Measurements from ENCODE around the gene MED13L. TPM values are rescaled to one million over a fixed set of nuclear protein-coding genes. Genes with fewer than 3 reads are reported as not detected.
"Not testable (repeated sequence)": the region's sequence is repeated elsewhere in the genome, so short reads cannot be mapped to it uniquely, and the experiment has no call there.

Gene MED13L
- total RNA-seq, 4 donors from 2014 or later, result 173 to 222 (median 192) TPM

DNA sequence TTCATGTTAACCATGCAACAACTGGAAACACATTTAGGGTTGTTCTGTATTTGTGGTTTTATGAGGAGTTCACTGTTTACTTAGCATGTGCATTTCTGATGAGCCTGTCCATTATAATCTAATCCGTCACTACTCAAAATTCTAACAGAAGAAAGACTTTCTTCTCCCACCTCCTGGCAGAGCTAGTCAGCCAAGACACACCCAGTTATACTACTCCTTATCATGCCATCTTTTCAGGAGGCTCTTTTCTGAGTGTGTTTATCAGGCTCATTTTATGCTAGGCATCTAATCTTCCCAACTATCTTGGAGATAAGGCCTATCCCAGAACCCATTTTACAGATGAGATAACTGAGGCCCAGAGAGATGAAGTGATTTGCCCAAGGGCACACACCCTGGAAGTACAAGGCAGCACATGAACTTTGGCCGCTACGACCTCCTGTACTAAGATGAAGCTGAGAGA lies 10.4 kb upstream of the MED13L start:
- Histone ChIP-seq H3K27me3 (no peaks in the 10 kb centered on the region), H3K4me3 (no peak overlapping the region), H3K27ac (no peak overlapping the region), H3K4me1 (no peaks in the 10 kb centered on the region), H3K36me3 (no peaks in the 10 kb centered on the region), H3K9me3 (no peaks in the 10 kb centered on the region)
- 94 to 95% methylated on average over 3 of the region's 3 CpGs for WGBS, 2 donors (ENCODE audit: low coverage in 1 of 2)
- no peak for ATAC-seq
- no peak for TF ChIP-seq EP300 (IDR thresholded peaks at IDR 0.05)
- TF ChIP-seq POLR2A (IDR thresholded peaks at IDR 0.05), result no peak
- TF ChIP-seq POLR2AphosphoS5 (IDR thresholded peaks at IDR 0.05), result no peak
- TF ChIP-seq, protein P1, sequence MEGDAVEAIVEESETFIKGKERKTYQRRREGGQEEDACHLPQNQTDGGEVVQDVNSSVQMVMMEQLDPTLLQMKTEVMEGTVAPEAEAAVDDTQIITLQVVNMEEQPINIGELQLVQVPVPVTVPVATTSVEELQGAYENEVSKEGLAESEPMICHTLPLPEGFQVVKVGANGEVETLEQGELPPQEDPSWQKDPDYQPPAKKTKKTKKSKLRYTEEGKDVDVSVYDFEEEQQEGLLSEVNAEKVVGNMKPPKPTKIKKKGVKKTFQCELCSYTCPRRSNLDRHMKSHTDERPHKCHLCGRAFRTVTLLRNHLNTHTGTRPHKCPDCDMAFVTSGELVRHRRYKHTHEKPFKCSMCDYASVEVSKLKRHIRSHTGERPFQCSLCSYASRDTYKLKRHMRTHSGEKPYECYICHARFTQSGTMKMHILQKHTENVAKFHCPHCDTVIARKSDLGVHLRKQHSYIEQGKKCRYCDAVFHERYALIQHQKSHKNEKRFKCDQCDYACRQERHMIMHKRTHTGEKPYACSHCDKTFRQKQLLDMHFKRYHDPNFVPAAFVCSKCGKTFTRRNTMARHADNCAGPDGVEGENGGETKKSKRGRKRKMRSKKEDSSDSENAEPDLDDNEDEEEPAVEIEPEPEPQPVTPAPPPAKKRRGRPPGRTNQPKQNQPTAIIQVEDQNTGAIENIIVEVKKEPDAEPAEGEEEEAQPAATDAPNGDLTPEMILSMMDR (IDR thresholded peaks at IDR 0.05), result no peak

DNA sequence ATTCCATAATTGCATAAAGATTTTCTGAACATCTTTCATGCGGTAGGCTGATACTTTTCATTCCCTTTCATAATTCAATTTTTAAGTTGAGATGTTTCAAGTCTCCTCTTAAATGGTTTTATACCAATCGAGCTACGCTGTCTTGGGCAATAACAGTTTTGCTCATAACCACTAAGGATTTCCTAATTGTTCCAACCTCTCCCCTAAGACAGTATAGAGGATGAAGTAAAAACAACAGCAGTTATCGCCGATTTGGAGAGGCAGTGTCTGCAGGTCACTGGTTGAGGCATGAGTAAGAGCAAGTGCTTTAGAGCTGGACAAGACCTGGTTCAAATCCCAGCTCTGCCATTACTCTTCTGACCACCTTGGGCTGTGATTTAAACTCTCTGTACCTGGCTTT lies 6.9 kb upstream of the MED13L start:
- Histone ChIP-seq H3K4me1 (no peaks in the 10 kb centered on the region), H3K4me3 (no peak overlapping the region), H3K36me3 (no peaks in the 10 kb centered on the region), H3K9me3 (no peaks in the 10 kb centered on the region), H3K27me3 (no peaks in the 10 kb centered on the region), H3K27ac (no peak overlapping the region)
- 95 to 97% methylated on average over 5 of the region's 5 CpGs for WGBS, 2 donors (ENCODE audit: low coverage in 1 of 2)
- ATAC-seq, result no peak
- TF ChIP-seq, protein P1 (IDR thresholded peaks at IDR 0.05), result no peak
- TF ChIP-seq EP300 (IDR thresholded peaks at IDR 0.05) (no peak), POLR2A (IDR thresholded peaks at IDR 0.05) (no peak), POLR2AphosphoS5 (IDR thresholded peaks at IDR 0.05) (no peak)

DNA sequence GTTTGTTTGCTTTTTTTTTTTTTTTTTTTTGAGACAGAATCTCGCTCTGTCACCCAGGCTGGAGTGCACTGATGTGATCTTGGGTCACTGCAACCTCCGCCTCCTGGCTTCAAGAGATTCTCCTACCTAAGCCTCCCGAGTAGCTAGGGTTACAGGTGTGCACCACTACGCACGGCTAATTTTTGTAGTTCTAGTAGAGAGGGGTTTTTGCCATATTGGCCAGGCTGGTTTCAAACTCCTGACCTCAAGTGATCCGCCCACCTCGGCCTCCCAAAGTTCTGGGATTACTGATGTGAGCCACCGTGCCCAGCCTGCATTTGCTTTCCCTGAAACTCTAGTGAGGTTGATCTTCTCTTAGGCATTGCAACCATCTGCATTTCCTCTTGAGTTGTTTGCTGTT lies 6.4 kb upstream of the MED13L start:
- not testable (repeated sequence) for H3K36me3 ChIP-seq, H3K27ac ChIP-seq, H3K9me3 ChIP-seq, H3K27me3 ChIP-seq, H3K4me3 ChIP-seq, ATAC-seq, H3K4me1 ChIP-seq
- WGBS, 2 donors (ENCODE audit: low coverage in 1 of 2), result 83 to 94% methylated on average over 1 to 5 of the region's 8 CpGs

- H3K4me3 ChIP-seq, result no peak overlapping the region
- 65 to 83% methylated on average over 13 to 15 of the region's 15 CpGs for WGBS, 2 donors (ENCODE audit: low coverage in 1 of 2)
- no peak for ATAC-seq
- peaks cover 0 to 8% (median 0%) of the 10 kb centered on the region in 3 donors for H3K4me1 ChIP-seq
- no peaks in the 10 kb centered on the region for H3K27me3 ChIP-seq
- no peak for TF ChIP-seq EP300 (IDR thresholded peaks at IDR 0.05)
- TF ChIP-seq POLR2AphosphoS5 (IDR thresholded peaks at IDR 0.05), result no peak
- TF ChIP-seq, protein P1 (IDR thresholded peaks at IDR 0.05), result no peak
- TF ChIP-seq POLR2A (IDR thresholded peaks at IDR 0.05), result no peak
- no peak overlapping the region for H3K27ac ChIP-seq
- H3K9me3 ChIP-seq, result no peaks in the 10 kb centered on the region
- no peaks in the 10 kb centered on the region for H3K36me3 ChIP-seq
These were observed 5.1 kb upstream of the MED13L start for GRCh38 chr12:116282371-116283286.

GRCh38 chr12:116280595-116281290 lies 3.2 kb upstream of the MED13L start:
- ATAC-seq, result no peak
- TF ChIP-seq POLR2AphosphoS5 (IDR thresholded peaks at IDR 0.05) (no peak), EP300 (IDR thresholded peaks at IDR 0.05) (no peak)
- TF ChIP-seq, protein P1 (IDR thresholded peaks at IDR 0.05), result no peak
- Histone ChIP-seq H3K4me3 (no peak overlapping the region), H3K27ac (no peak overlapping the region), H3K4me1 (peaks cover 0 to 10% (median 0%) of the 10 kb centered on the region in 3 donors), H3K27me3 (no peaks in the 10 kb centered on the region), H3K9me3 (no peaks in the 10 kb centered on the region), H3K36me3 (no peaks in the 10 kb centered on the region)
- WGBS, 2 donors (ENCODE audit: low coverage in 1 of 2), result 65 to 83% methylated on average over 2 to 5 of the region's 5 CpGs
